WTC11 (cell line): ENCODE data around the gene UTF1. TPM values are rescaled to one million over a fixed set of nuclear protein-coding genes. Genes with fewer than 3 reads are reported as not detected.

Experiments used
- ATAC-seq: fragments of 200-7000 bp; cut with Tn5 transposase; 2 replicates; pipeline ENCODE4 v1.10.0; 2021; ENCODE audit warnings: mild to moderate bottlenecking, moderate library complexity
- Bru-seq: library from RNA; stranded (reverse); fragments of 400-500 nt; gene quantifications from one replicate; lab custom pipeline; 2021; lab: Mats Ljungman, UMichigan
- CTCF ChIA-PET: fragments of 300-600 bp; sonication (Branson Sonifier 250); formaldehyde crosslinking; loops from one replicate; lab custom pipeline; 2021; ENCODE audit warnings: antibody characterized with exemption; lab: Charles Lee
- POLR2A ChIA-PET: fragments of 350-600 bp; sonication (Branson Sonifier 250); formaldehyde crosslinking; loops from one replicate; lab custom pipeline; 2021; ENCODE audit warnings: antibody characterized with exemption; lab: Charles Lee
- DNase-seq: peaks from one replicate; pipeline ENCODE4 v3.0.0; 2021; ENCODE audit warnings: low spot score
- H3K27ac Mint-ChIP-seq: 2 replicates; pipeline ENCODE4 v1.8.0; 2021; ENCODE audit warnings: mixed read lengths
- H3K27me3 Mint-ChIP-seq: 2 replicates; pipeline ENCODE4 v1.8.0; 2021; ENCODE audit warnings: low read depth, mild to moderate bottlenecking, moderate library complexity, mixed read lengths
- H3K36me3 Mint-ChIP-seq: 2 replicates; pipeline ENCODE4 v1.8.0; 2021; ENCODE audit warnings: mixed read lengths
- H3K4me1 Mint-ChIP-seq: 2 replicates; pipeline ENCODE4 v1.8.0; 2022; ENCODE audit warnings: mixed read lengths
- H3K4me3 Mint-ChIP-seq: 2 replicates; pipeline ENCODE4 v1.8.0; 2021; ENCODE audit warnings: mild to moderate bottlenecking, moderate library complexity, mixed read lengths
- H3K9me3 Mint-ChIP-seq: 2 replicates; pipeline ENCODE4 v1.8.0; 2021; ENCODE audit warnings: mixed read lengths
- ATF3 ChIP-seq: sonication (generic); formaldehyde crosslinking; conservative IDR thresholded peaks from 2 replicates; pipeline ENCODE4 v1.8.1; 2022; ENCODE audit warnings: mild to moderate bottlenecking, missing genetic modification reagents
- ESRRA ChIP-seq: sonication (generic); formaldehyde crosslinking; IDR thresholded peaks from 2 replicates; pipeline ENCODE4 v1.8.1; 2022; ENCODE audit warnings: mild to moderate bottlenecking, missing genetic modification reagents, borderline replicate concordance
- FOXP4 ChIP-seq: sonication (generic); formaldehyde crosslinking; IDR thresholded peaks from 2 replicates; pipeline ENCODE4 v1.8.0; 2022; ENCODE audit warnings: mild to moderate bottlenecking, missing genetic modification reagents
- GRHL2 ChIP-seq: fragments of 250-450 bp; sonication (Bioruptor Pico); IDR thresholded peaks from 2 replicates; pipeline ENCODE4 v1.8.0; 2022; ENCODE audit warnings: mild to moderate bottlenecking, moderate library complexity; ENCODE audit not compliant: insufficient replicate concordance, severe bottlenecking
- GTF2I ChIP-seq: fragments of 250-450 bp; sonication (Bioruptor Pico); conservative IDR thresholded peaks from 2 replicates; pipeline ENCODE4 v1.4.0; 2021; ENCODE audit warnings: mild to moderate bottlenecking
- HMGXB4 ChIP-seq: sonication (generic); formaldehyde crosslinking; IDR thresholded peaks from 2 replicates; pipeline ENCODE4 v1.8.1; 2023; ENCODE audit warnings: mild to moderate bottlenecking, moderate library complexity, missing genetic modification reagents
- IRF2 ChIP-seq: sonication (generic); formaldehyde crosslinking; IDR thresholded peaks from 2 replicates; pipeline ENCODE4 v1.8.0; 2022; ENCODE audit warnings: low read depth, missing genetic modification reagents, borderline replicate concordance
- NR2C2 ChIP-seq: sonication (generic); formaldehyde crosslinking; IDR thresholded peaks from 2 replicates; pipeline ENCODE4 v1.8.0; 2022; ENCODE audit warnings: mild to moderate bottlenecking, missing genetic modification reagents
- PRDM15 ChIP-seq: sonication (generic); formaldehyde crosslinking; IDR thresholded peaks from 2 replicates; pipeline ENCODE4 v1.8.0; 2022; ENCODE audit warnings: missing genetic modification reagents
- RORB ChIP-seq: fragments of 250-450 bp; sonication (Bioruptor Pico); IDR thresholded peaks from 2 replicates; pipeline ENCODE4 v1.9.0; 2021; ENCODE audit warnings: mild to moderate bottlenecking
- TEAD1 ChIP-seq: sonication (generic); formaldehyde crosslinking; IDR thresholded peaks from 2 replicates; pipeline ENCODE4 v1.8.0; 2022; ENCODE audit warnings: mild to moderate bottlenecking, missing genetic modification reagents
- ZBTB43 ChIP-seq: sonication (generic); formaldehyde crosslinking; IDR thresholded peaks from 2 replicates; pipeline ENCODE4 v1.8.1; 2023; ENCODE audit warnings: mild to moderate bottlenecking, missing genetic modification reagents
- ZNF425 ChIP-seq: fragments of 250-450 bp; sonication (Bioruptor Pico); conservative IDR thresholded peaks from 2 replicates; pipeline ENCODE4 v1.9.0; 2021; ENCODE audit warnings: mild to moderate bottlenecking
- ZSCAN18 ChIP-seq: fragments of 250-450 bp; sonication (Bioruptor Pico); IDR thresholded peaks from 2 replicates; pipeline ENCODE4 v2.1.2; 2022; ENCODE audit warnings: mild to moderate bottlenecking, moderate library complexity
- long read RNA-seq, 3 experiments: library from RNA in 1 of 3; library from capped mRNA in 1 of 3; library from polyadenylated mRNA in 1 of 3; unstranded in 2 of 3; stranded (forward) in 1 of 3; transcript quantifications; one replicate each; pipeline ENCODE4 v2.0.0, GENCODE V29; 2021
- total RNA-seq: library from RNA; stranded (reverse); gene quantifications from 3 replicates; pipeline ENCODE4 v1.2.3, GENCODE V29; 2021

The UTF1 gene
- total RNA-seq (140 to 196 TPM (median 143 TPM) in 3 replicates), Bru-seq, nascent RNA (percentile 62 among the genes with signal in this experiment)
- long read RNA-seq, experiment 1, transcript UTF1-201 (2 exons, 1,157 nt), result major isoform, 422 of 440 reads
- long read RNA-seq, experiment 1, partial matches to known transcripts, result 0 of 440 reads
- long read RNA-seq, experiment 1, other reads (novel, unspliced or antisense), result 18 of 440 reads
- long read RNA-seq, experiment 2, transcript UTF1-201 (2 exons, 1,157 nt), result major isoform, 325 of 367 reads
- long read RNA-seq, experiment 2, partial matches to known transcripts, result 0 of 367 reads
- long read RNA-seq, experiment 2, other reads (novel, unspliced or antisense), result 42 of 367 reads
- long read RNA-seq, experiment 3, result 0 reads

- Mint-ChIP-seq H3K36me3 (peaks cover 4% of the 10 kb centered on the region), H3K27me3 (peaks cover 52% of the 10 kb centered on the region), H3K4me1 (peaks cover 52% of the 10 kb centered on the region), H3K4me3 (peak within 1 kb of the TSS; percentile 80), H3K27ac (peak within 1 kb of the TSS; percentile 86), H3K9me3 (no peaks in the 10 kb centered on the region)
- peak; percentile 25 for ATAC-seq
- POLR2A ChIA-PET, result no interaction called here
- CTCF ChIA-PET, result no interaction called here
- peak; percentile 56 for DNase-seq
- TF ChIP-seq GTF2I (CRISPR knock-in tag), result no peak
- no peak for TF ChIP-seq FOXP4 (CRISPR knock-in tag)
- no peak for TF ChIP-seq NR2C2 (CRISPR knock-in tag)
- no peak for TF ChIP-seq RORB (CRISPR knock-in tag)
- TF ChIP-seq HMGXB4 (CRISPR knock-in tag), result no peak
- no peak for TF ChIP-seq IRF2
- TF ChIP-seq ZBTB43 (CRISPR knock-in tag), result no peak
- TF ChIP-seq TEAD1 (CRISPR knock-in tag), result no peak
- TF ChIP-seq PRDM15 (CRISPR knock-in tag), result no peak
- no peak for TF ChIP-seq GRHL2
- TF ChIP-seq ESRRA (CRISPR knock-in tag), result no peak
- no peak for TF ChIP-seq ATF3 (CRISPR knock-in tag)
- TF ChIP-seq ZSCAN18, result no peak
- TF ChIP-seq ZNF425 (CRISPR knock-in tag), result no peak
These were observed at the start of gene UTF1 for GRCh38 chr10:133230044-133230361. UTF1 (plus strand) TSS chr10:133230217; CDS start chr10:133230289, 72 bp downstream.
